Panc1 (cell line): ENCODE measurements around the gene AFF3. TPM values are rescaled to one million over a fixed set of nuclear protein-coding genes. Genes with fewer than 3 reads are reported as not detected.

Source experiments
- ATAC-seq: fragments of 200-7000 bp; cut with Tn5 transposase; 2 replicates; pipeline ENCODE4 v1.9.1; 2020; ENCODE audit warnings: mild to moderate bottlenecking, moderate library complexity
- BruUV-seq: library from RNA; stranded (reverse); fragments of 400-500 nt; replicated peaks from 2 replicates; lab custom pipeline; 2021; lab: Mats Ljungman, UMichigan
- CTCF ChIA-PET: fragments of 300-600 bp; sonication (Branson Sonifier 250); formaldehyde crosslinking; loops from one replicate; lab custom pipeline; 2022; ENCODE audit warnings: antibody characterized with exemption; lab: Charles Lee
- POLR2A ChIA-PET: fragments of 300-600 bp; sonication (Branson Sonifier 250); formaldehyde crosslinking; loops from one replicate; lab custom pipeline; 2022; ENCODE audit warnings: antibody characterized with exemption; lab: Charles Lee
- DNase-seq: peaks from one replicate; pipeline ENCODE4 v3.0.0-alpha.2; 2010; ENCODE audit warnings: low read depth, low spot score
- H3K27ac ChIP-seq: 2 replicates; pipeline ENCODE4 v1.5.1; 2011; ENCODE audit warnings: mild to moderate bottlenecking, low read length, inconsistent platforms
- H3K27me3 ChIP-seq: fragments of 200-500 bp; sonication (Bioruptor generic); 2 replicates; pipeline ENCODE4 v1.6.0; 2014; ENCODE audit warnings: low read length, inconsistent platforms; ENCODE audit not compliant: control insufficient read depth, insufficient read depth
- H3K36me3 ChIP-seq: fragments of 200-500 bp; sonication (Bioruptor generic); 2 replicates; pipeline ENCODE4 v1.5.1; 2014; ENCODE audit warnings: inconsistent platforms, mild to moderate bottlenecking, low read length, moderate library complexity; ENCODE audit not compliant: control insufficient read depth, insufficient read depth
- H3K4me1 ChIP-seq: 2 replicates; pipeline ENCODE4 v1.5.1; 2011; ENCODE audit warnings: inconsistent platforms, mild to moderate bottlenecking, low read length, moderate library complexity; ENCODE audit not compliant: control insufficient read depth, insufficient read depth
- H3K4me3 ChIP-seq, 2 experiments: 2 replicates each; pipeline ENCODE4 v1.5.1; 2011 to 2012; ENCODE audit warnings: low read depth in 2 of 2, low read length in 2 of 2, mild to moderate bottlenecking in 2 of 2, inconsistent platforms in 1 of 2, moderate library complexity in 1 of 2
- H3K9me3 ChIP-seq: fragments of 200-500 bp; sonication (Bioruptor generic); 2 replicates; pipeline ENCODE4 v1.5.1; 2014; ENCODE audit warnings: low read depth, mild to moderate bottlenecking, inconsistent platforms, low read length, moderate library complexity; ENCODE audit not compliant: control insufficient read depth, insufficient read depth
- CTCF ChIP-seq: fragments of 450-650 bp; IDR thresholded peaks from 2 replicates; pipeline ENCODE4 v1.5.1; 2017; ENCODE audit warnings: mild to moderate bottlenecking
- POLR2AphosphoS5 ChIP-seq: IDR thresholded peaks from 2 replicates; pipeline ENCODE4 v1.6.1; 2012; ENCODE audit warnings: mild to moderate bottlenecking, low read depth, low read length, moderate library complexity
- REST ChIP-seq, 2 experiments: IDR thresholded peaks; 2 replicates each; pipeline ENCODE4 v1.6.1; 2011 to 2012; ENCODE audit warnings: low read depth in 2 of 2, control low read depth in 1 of 2, low read length in 1 of 2, mild to moderate bottlenecking in 1 of 2, moderate library complexity in 1 of 2; ENCODE audit not compliant: insufficient read depth in 1 of 2
- SIN3A ChIP-seq: IDR thresholded peaks from 2 replicates; pipeline ENCODE4 v1.6.1; 2012; ENCODE audit warnings: low read depth, mild to moderate bottlenecking, low read length, moderate library complexity, borderline replicate concordance; ENCODE audit not compliant: insufficient read depth
- TCF7L2 ChIP-seq: IDR thresholded peaks from 2 replicates; pipeline ENCODE4 v1.6.1; 2011; ENCODE audit warnings: mild to moderate bottlenecking, low read depth, low read length, inconsistent platforms
- in situ Hi-C: cut with HindIII; loops from 2 replicates; pipeline ENCODE4 v1.10.0; 2016; ENCODE audit warnings: low sequenced_read_pairs, low pct_unique_long_range_greater_than_20kb
- intact Hi-C: fragments of 100-400 bp; cut with micrococcal nuclease; formaldehyde crosslinking; loops from one replicate; pipeline ENCODE4 v1.10.0; 2022; ENCODE audit not compliant: unreplicated experiment
- total RNA-seq: library from RNA; stranded (reverse); gene quantifications from one replicate; pipeline ENCODE4 v1.2.1, GENCODE V29; 2021; ENCODE audit not compliant: unreplicated experiment

The AFF3 gene
- total RNA-seq, 1 experiment from 2014 or later = 2.2 TPM

GRCh38 chr2:99710721-99711120 lies 431.7 kb downstream of the AFF3 start:
- BruUV-seq = no TSS peak
- in situ Hi-C loops = no loop called here
- no peak overlapping the region for H3K4me3 ChIP-seq
- ChIA-PET CTCF (no interaction called here), POLR2A (no interaction called here)
- no peaks in the 10 kb centered on the region for H3K4me1 ChIP-seq
- TF ChIP-seq REST (IDR thresholded peaks at IDR 0.05; ENCODE audit: insufficient read depth in 1 of 2, low read depth in 2 of 2, low read length in 1 of 2) (no peak), POLR2AphosphoS5 (no peak), SIN3A (no peak)
- H3K27me3 ChIP-seq = peaks cover 3% of the 10 kb centered on the region; the same call in 1 of the 2 replicates
- no peak for ATAC-seq
- intact Hi-C loops = no loop called here
- H3K27ac ChIP-seq = no peak overlapping the region
- no peaks in the 10 kb centered on the region for H3K9me3 ChIP-seq
- no peak for DNase-seq
- H3K36me3 ChIP-seq = no peaks in the 10 kb centered on the region

GRCh38 chr2:99709229-99709628 lies 433.2 kb downstream of the AFF3 start:
- no TSS peak for BruUV-seq
- POLR2A ChIA-PET = no interaction called here
- TF ChIP-seq REST (IDR thresholded peaks at IDR 0.05; ENCODE audit: insufficient read depth in 1 of 2, low read depth in 2 of 2, low read length in 1 of 2) = no peak
- no peak for TF ChIP-seq TCF7L2
- no peak for TF ChIP-seq CTCF
- TF ChIP-seq SIN3A = no peak
- no peak for TF ChIP-seq POLR2AphosphoS5
- H3K27me3 ChIP-seq = peaks cover 3% of the 10 kb centered on the region; the same call in 1 of the 2 replicates
- intact Hi-C loops = no loop called here
- no peaks in the 10 kb centered on the region for H3K36me3 ChIP-seq
- ATAC-seq (no peak), DNase-seq (no peak)
- CTCF ChIA-PET = no interaction called here
- no peak overlapping the region for H3K4me3 ChIP-seq
- in situ Hi-C loops = no loop called here
- H3K27ac ChIP-seq = no peak overlapping the region
- no peaks in the 10 kb centered on the region for H3K4me1 ChIP-seq
- H3K9me3 ChIP-seq = no peaks in the 10 kb centered on the region
